HCT116 (cell line): ENCODE measurements around the gene SNUPN. TPM values are rescaled to one million over a fixed set of nuclear protein-coding genes. Genes with fewer than 3 reads are reported as not detected.

ENCODE experiments used
- ATAC-seq: fragments of 200-7000 bp; cut with Tn5 transposase; 2 replicates; pipeline ENCODE4 v1.9.1; 2020; ENCODE audit warnings: mild to moderate bottlenecking, moderate library complexity
- BruUV-seq: library from RNA; stranded (reverse); fragments of 400-500 nt; replicated peaks from 2 replicates; lab custom pipeline; 2021; lab: Mats Ljungman, UMichigan
- CTCF ChIA-PET: fragments of 300-600 bp; sonication (Branson Sonifier 250); formaldehyde crosslinking; loops from one replicate; lab custom pipeline; 2021; ENCODE audit warnings: antibody characterized with exemption; lab: Charles Lee
- POLR2A ChIA-PET: fragments of 300-600, 350-600 bp; sonication (Branson Sonifier 250); formaldehyde crosslinking; loops from one replicate; lab custom pipeline; 2021; ENCODE audit warnings: antibody characterized with exemption; lab: Charles Lee
- RAD21 ChIA-PET, 2 experiments: fragments of 300-600 bp; sonication (Branson Sonifier 250); formaldehyde crosslinking; loops; one replicate each; lab custom pipeline; 2023; ENCODE audit warnings: low total read pairs in 2 of 2; ENCODE audit not compliant: uncharacterized antibody in 2 of 2, unreplicated experiment in 2 of 2, low non-redundant PET in 1 of 2; lab: Charles Lee
- DNase-seq: peaks from one replicate; pipeline ENCODE4 v3.0.0-alpha.2; 2010; ENCODE audit warnings: low read depth, low spot score
- H2AFZ ChIP-seq: fragments of 200-600 bp; shearing (Covaris generic), sonication (generic); 2 replicates; pipeline ENCODE4 v1.6.1; 2017; ENCODE audit warnings: low read depth, mixed run types, mixed read lengths, antibody characterized with exemption, low read length; ENCODE audit not compliant: poor library complexity, severe bottlenecking
- H3K27ac ChIP-seq: 2 replicates; pipeline ENCODE4 v1.5.1; 2012; ENCODE audit warnings: low read depth, low read length
- H3K27me3 ChIP-seq: fragments of 200-600 bp; sonication (generic); 2 replicates; pipeline ENCODE4 v1.6.1; 2016; ENCODE audit warnings: mixed run types, low read length, mixed read lengths; ENCODE audit not compliant: insufficient read depth
- H3K36me3 ChIP-seq, 2 experiments: fragments of 200-500 bp in 1 of 2; fragments of 200-600 bp in 1 of 2; sonication (Bioruptor generic) in 1 of 2; sonication (generic) in 1 of 2; 2 replicates each; pipeline versions ENCODE4 v1.5.1 to v1.6.1; 2014 to 2016; ENCODE audit warnings: low read length in 2 of 2, inconsistent platforms in 1 of 2, mixed read lengths in 1 of 2, mixed run types in 1 of 2; ENCODE audit not compliant: insufficient read depth in 2 of 2, control insufficient read depth in 1 of 2
- H3K4me1 ChIP-seq, 2 experiments: fragments of 200-600 bp in 1 of 2; sonication (generic) in 1 of 2; 2 replicates each; pipeline versions ENCODE4 v1.5.1 to v1.6.1; 2012 to 2017; ENCODE audit warnings: low read length in 2 of 2, inconsistent platforms in 1 of 2, mild to moderate bottlenecking in 1 of 2, mixed read lengths in 1 of 2, mixed run types in 1 of 2, moderate library complexity in 1 of 2; ENCODE audit not compliant: insufficient read depth in 2 of 2, control insufficient read depth in 1 of 2
- H3K4me2 ChIP-seq: fragments of 200-600 bp; sonication (generic); 2 replicates; pipeline ENCODE4 v1.6.1; 2017; ENCODE audit warnings: mixed run types, low read length, mixed read lengths
- H3K4me3 ChIP-seq, 2 experiments: fragments of 200-600 bp in 1 of 2; sonication (generic) in 1 of 2; replicated peaks in 1 of 2; 2 replicates each; pipeline ENCODE4 v1.5.1; 2011 to 2016; ENCODE audit warnings: low read length in 2 of 2, control low read depth in 1 of 2, low read depth in 1 of 2, mild to moderate bottlenecking in 1 of 2, mixed read lengths in 1 of 2, mixed run types in 1 of 2
- H3K79me2 ChIP-seq: fragments of 200-600 bp; sonication (generic); 2 replicates; pipeline ENCODE4 v1.6.1; 2017; ENCODE audit warnings: mild to moderate bottlenecking, mixed run types, low read length, moderate library complexity, mixed read lengths; ENCODE audit not compliant: insufficient read depth
- H3K9ac ChIP-seq: fragments of 200-600 bp; sonication (generic); 2 replicates; pipeline ENCODE4 v1.6.1; 2016; ENCODE audit warnings: low read length, mixed read lengths
- H3K9me2 ChIP-seq: fragments of 200-600 bp; sonication (generic), shearing (Covaris generic); 2 replicates; pipeline ENCODE4 v1.6.1; 2017; ENCODE audit warnings: mixed run types, mild to moderate bottlenecking, moderate library complexity; ENCODE audit not compliant: insufficient read depth
- H3K9me3 ChIP-seq, 2 experiments: fragments of 200-500 bp in 1 of 2; fragments of 200-600 bp in 1 of 2; sonication (Bioruptor generic) in 1 of 2; sonication (generic) in 1 of 2; 2 replicates each; pipeline ENCODE4 v1.6.1; 2014 to 2017; ENCODE audit warnings: low read length in 2 of 2, mixed read lengths in 2 of 2, inconsistent platforms in 1 of 2, low read depth in 1 of 2, mild to moderate bottlenecking in 1 of 2, mixed run types in 1 of 2, moderate library complexity in 1 of 2; ENCODE audit not compliant: control insufficient read depth in 1 of 2, insufficient read depth in 1 of 2
- H4K20me1 ChIP-seq: fragments of 200-600 bp; sonication (generic), shearing (Covaris generic); 2 replicates; pipeline ENCODE4 v1.6.1; 2017; ENCODE audit warnings: mixed run types, mild to moderate bottlenecking, moderate library complexity; ENCODE audit not compliant: insufficient read depth
- CBX3 ChIP-seq: IDR thresholded peaks from 2 replicates; pipeline ENCODE4 v1.6.1; 2012; ENCODE audit warnings: low read depth
- EZH2 ChIP-seq: fragments of 200-600 bp; sonication (generic); IDR thresholded peaks from 2 replicates; pipeline ENCODE4 v1.6.1; 2017; ENCODE audit warnings: antibody characterized with exemption, mixed run types
- EZH2phosphoT487 ChIP-seq: fragments of 200-600 bp; IDR thresholded peaks from 2 replicates; pipeline ENCODE4 v1.6.1; 2018; ENCODE audit warnings: antibody characterized with exemption, borderline replicate concordance
- FOSL1 ChIP-seq: IDR thresholded peaks from 2 replicates; pipeline ENCODE4 v1.6.1; 2012; ENCODE audit warnings: low read depth
- JUND ChIP-seq: IDR thresholded peaks from 2 replicates; pipeline ENCODE4 v1.6.1; 2012
- REST ChIP-seq: IDR thresholded peaks from 2 replicates; pipeline ENCODE4 v1.6.1; 2012; ENCODE audit warnings: low read depth
- SIN3A ChIP-seq: IDR thresholded peaks from 2 replicates; pipeline ENCODE4 v1.6.1; 2012; ENCODE audit warnings: low read depth
- SP1 ChIP-seq: IDR thresholded peaks from 2 replicates; pipeline ENCODE4 v1.6.1; 2012; ENCODE audit warnings: low read depth
- SRF ChIP-seq: IDR thresholded peaks from 2 replicates; pipeline ENCODE4 v1.6.1; 2012; ENCODE audit warnings: low read depth
- intact Hi-C: fragments of 100-400 bp; cut with micrococcal nuclease; formaldehyde crosslinking; loops from 2 replicates; pipeline ENCODE4 v1.10.0; 2022
- total RNA-seq: library from RNA; stranded (reverse); gene quantifications from one replicate; pipeline ENCODE4 v1.2.1, GENCODE V29; 2021; ENCODE audit not compliant: unreplicated experiment
- TF ChIP-seq, protein P1 (sequence below): IDR thresholded peaks from 2 replicates; pipeline ENCODE4 v1.6.1; 2012

Gene SNUPN
- total RNA-seq, 1 experiment from 2014 or later, result 29.8 TPM

- Histone ChIP-seq H3K4me1 (peaks cover 45 to 72% of the 10 kb centered on the region in 2 experiments), H2AFZ (no peak overlapping the region), H3K36me3 (no peaks in the 10 kb centered on the region; a peak in 1 of 4 replicates), H3K79me2 (no peaks in the 10 kb centered on the region), H3K27ac (no peak overlapping the region), H3K4me3 (no peak overlapping the region), H4K20me1 (no peaks in the 10 kb centered on the region), H3K27me3 (no peaks in the 10 kb centered on the region), H3K9ac (no peak overlapping the region), H3K9me2 (no peaks in the 10 kb centered on the region), H3K9me3 (no peaks in the 10 kb centered on the region), H3K4me2 (no peak overlapping the region)
- POLR2A ChIA-PET, result no interaction called here
- no TSS peak for BruUV-seq
- intact Hi-C loops, result no loop called here
- RAD21 ChIA-PET, result no interaction called here
- DNase-seq (no peak), ATAC-seq (no peak)
- CTCF ChIA-PET, result no interaction called here
- TF ChIP-seq REST (no peak), EZH2 (no peak), SP1 (no peak), SRF (no peak), JUND (no peak), FOSL1 (no peak), EZH2phosphoT487 (no peak), SIN3A (no peak), CBX3 (no peak)
- TF ChIP-seq, protein P1, sequence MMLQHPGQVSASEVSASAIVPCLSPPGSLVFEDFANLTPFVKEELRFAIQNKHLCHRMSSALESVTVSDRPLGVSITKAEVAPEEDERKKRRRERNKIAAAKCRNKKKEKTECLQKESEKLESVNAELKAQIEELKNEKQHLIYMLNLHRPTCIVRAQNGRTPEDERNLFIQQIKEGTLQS, result no peak
Observed at GRCh38 chr15:75662823-75663519, 37.4 kb upstream of the SNUPN start.
